ENCODE data around the gene PABPC1L. TPM values are rescaled to one million over a fixed set of nuclear protein-coding genes. Genes with fewer than 3 reads are reported as not detected.

Gene PABPC1L
- total RNA-seq, 2 experiments from 2014 or later, result 22.8 to 27.5 TPM

GRCh38 chr20:44918342-44918741 lies 8.5 kb downstream of the PABPC1L start:
- H3K4me1 ChIP-seq (ENCODE audit: insufficient read depth, low read length), result peaks cover 3% of the 10 kb centered on the region
- no peaks in the 10 kb centered on the region for H3K27me3 Mint-ChIP-seq
- H3K27me3 ChIP-seq (ENCODE audit: control insufficient read depth in 1 of 2, insufficient read depth in 2 of 2, low read length in 2 of 2), result no peaks in the 10 kb centered on the region
- H3K27ac ChIP-seq (ENCODE audit: low read depth in 1 of 2, low read length in 2 of 2), result no peak overlapping the region
- ATAC-seq (ENCODE audit: poor library complexity), result no peak
- no peaks in the 10 kb centered on the region for H3K9me3 ChIP-seq (ENCODE audit: control insufficient read depth in 1 of 2, insufficient read depth in 1 of 2, low read length in 2 of 2)
- peaks cover 16% of the 10 kb centered on the region for H3K36me3 Mint-ChIP-seq (ENCODE audit: low read depth)
- CTCF ChIA-PET, result no interaction called here
- no peak for DNase-seq
- no peak overlapping the region for H3K4me3 Mint-ChIP-seq
- no peaks in the 10 kb centered on the region for H3K9me3 Mint-ChIP-seq
- intact Hi-C loops (cut with DNase I, micrococcal nuclease), result no loop called here
- H3K4me3 ChIP-seq (ENCODE audit: low read length), result no peak overlapping the region
- H3K36me3 ChIP-seq (ENCODE audit: insufficient read depth, low read length), result peaks cover 16% of the 10 kb centered on the region
- peaks cover 17% of the 10 kb centered on the region for H3K4me1 Mint-ChIP-seq (ENCODE audit: low read depth)
- no peak for TF ChIP-seq CTCF (IDR thresholded peaks at IDR 0.05)
- H3K27ac Mint-ChIP-seq, result no peak overlapping the region
- POLR2A ChIA-PET, result interaction anchor here (1.4 kb wide), 1 partner anchor 33 kb away, joined by 3 read pairs; the partner anchor contains the start of gene YWHAB

GRCh38 chr20:44918761-44919160 lies 8.9 kb downstream of the PABPC1L start:
- Histone ChIP-seq H3K36me3 (ENCODE audit: insufficient read depth, low read length) (peaks cover 18% of the 10 kb centered on the region), H3K27me3 (ENCODE audit: control insufficient read depth in 1 of 2, insufficient read depth in 2 of 2, low read length in 2 of 2) (no peaks in the 10 kb centered on the region), H3K9me3 (ENCODE audit: control insufficient read depth in 1 of 2, insufficient read depth in 1 of 2, low read length in 2 of 2) (no peaks in the 10 kb centered on the region), H3K4me3 (ENCODE audit: low read length) (no peak overlapping the region), H3K27ac (ENCODE audit: low read depth in 1 of 2, low read length in 2 of 2) (no peak overlapping the region), H3K4me1 (ENCODE audit: insufficient read depth, low read length) (peaks cover 3% of the 10 kb centered on the region)
- H3K9me3 Mint-ChIP-seq, result no peaks in the 10 kb centered on the region
- DNase-seq (no peak), ATAC-seq (ENCODE audit: poor library complexity) (no peak)
- H3K36me3 Mint-ChIP-seq (ENCODE audit: low read depth), result peaks cover 21% of the 10 kb centered on the region
- intact Hi-C loops (cut with DNase I, micrococcal nuclease), result no loop called here
- POLR2A ChIA-PET, result no interaction called here
- no peak overlapping the region for H3K27ac Mint-ChIP-seq
- CTCF ChIA-PET, result no interaction called here
- H3K27me3 Mint-ChIP-seq, result no peaks in the 10 kb centered on the region
- no peak for TF ChIP-seq CTCF (IDR thresholded peaks at IDR 0.05)
- H3K4me1 Mint-ChIP-seq (ENCODE audit: low read depth), result peaks cover 13% of the 10 kb centered on the region
- H3K4me3 Mint-ChIP-seq, result no peak overlapping the region

GRCh38 chr20:44921447-44921846 lies 11.6 kb downstream of the PABPC1L start:
- Mint-ChIP-seq H3K27me3 (no peaks in the 10 kb centered on the region), H3K27ac (no peak overlapping the region), H3K9me3 (no peaks in the 10 kb centered on the region), H3K36me3 (ENCODE audit: low read depth) (peaks cover 24% of the 10 kb centered on the region), H3K4me3 (no peak overlapping the region), H3K4me1 (ENCODE audit: low read depth) (no peaks in the 10 kb centered on the region)
- Histone ChIP-seq H3K36me3 (ENCODE audit: insufficient read depth, low read length) (peaks cover 25% of the 10 kb centered on the region), H3K9me3 (ENCODE audit: control insufficient read depth in 1 of 2, insufficient read depth in 1 of 2, low read length in 2 of 2) (no peaks in the 10 kb centered on the region), H3K4me3 (ENCODE audit: low read length) (no peak overlapping the region), H3K27ac (ENCODE audit: low read depth in 1 of 2, low read length in 2 of 2) (no peak overlapping the region), H3K27me3 (ENCODE audit: control insufficient read depth in 1 of 2, insufficient read depth in 2 of 2, low read length in 2 of 2) (no peaks in the 10 kb centered on the region), H3K4me1 (ENCODE audit: insufficient read depth, low read length) (no peaks in the 10 kb centered on the region)
- DNase-seq, result no peak
- ATAC-seq (ENCODE audit: poor library complexity), result no peak
- ChIA-PET POLR2A (interaction anchor here (0.6 kb wide), 1 partner anchor 26 kb away, joined by 3 read pairs; no protein-coding TSS in a partner anchor), CTCF (no interaction called here)
- intact Hi-C loops (cut with DNase I, micrococcal nuclease), result no loop called here
- TF ChIP-seq CTCF (IDR thresholded peaks at IDR 0.05), result no peak

Data from CD4-positive, alpha-beta T cell (primary cell).